ENCODE measurements around the gene SPACA6. TPM values are rescaled to one million over a fixed set of nuclear protein-coding genes. Genes with fewer than 3 reads are reported as not detected.

The SPACA6 gene
- total and polyA plus RNA-seq, 10 of the 15 experiments (the other 5 are each of a cell fraction or from before 2014, with no cell fraction given) = 0.31 to 6.5 (median 1.7) TPM

GRCh38 chr19:51689751-51690453 lies 3.2 kb upstream of the SPACA6 start:
- in situ Hi-C loops (cut with MboI) = no loop called here
- Histone ChIP-seq H3K27ac (ENCODE audit: control insufficient read depth, insufficient read depth) (no peak overlapping the region), H3K4me3 (no peak overlapping the region), H3K4me1 (ENCODE audit: control insufficient read depth, insufficient read depth, low read length) (no peaks in the 10 kb centered on the region), H3K9me3 (replicated peaks; ENCODE audit: control insufficient read depth, insufficient read depth, low read length) (no peaks in the 10 kb centered on the region; the same call in 2 of the 3 replicates), H3K27me3 (replicated peaks in 1 of 2; ENCODE audit: control insufficient read depth in 2 of 2, insufficient read depth in 2 of 2, low read length in 1 of 2) (peaks cover 3 to 9% of the 10 kb centered on the region in 2 experiments), H4K20me1 (ENCODE audit: control insufficient read depth, insufficient read depth) (no peaks in the 10 kb centered on the region), H3K4me2 (ENCODE audit: control insufficient read depth, insufficient read depth) (peak overlapping the region; percentile 1; the same call in 1 of the 2 replicates), H3K36me3 (ENCODE audit: control insufficient read depth in 2 of 2, insufficient read depth in 2 of 2, low read length in 1 of 2) (no peaks in the 10 kb centered on the region), H3K79me2 (ENCODE audit: control insufficient read depth, insufficient read depth, low read length) (no peaks in the 10 kb centered on the region), H3K9ac (ENCODE audit: control insufficient read depth, insufficient read depth, low read length) (no peak overlapping the region), H2AFZ (ENCODE audit: control insufficient read depth, low read depth, low read length) (no peak overlapping the region)
- ChIA-PET SMC1A (ENCODE audit: uncharacterized antibody, unreplicated experiment) (no interaction called here), CTCF (no interaction called here), POLR2A (no interaction called here), RAD21 (ENCODE audit: unreplicated experiment) (no interaction called here)
- no peak for FAIRE-seq
- intact Hi-C loops (cut with micrococcal nuclease; ENCODE audit: unreplicated experiment) = no loop called here
- ATAC-seq = no peak
- WGBS (ENCODE audit: insufficient coverage, insufficient replicate concordance, low lambda C conversion rate, missing lambda C conversion rate) = 2% methylated on average over 8 of the region's 21 CpGs
- no peak for DNase-seq (ENCODE audit: low read depth, low spot score)
- TF ChIP-seq IRF4 (IDR thresholded peaks at IDR 0.05; ENCODE audit: low read depth, low read length) (no peak), NR2C2 (IDR thresholded peaks at IDR 0.05; ENCODE audit: borderline replicate concordance, control insufficient read depth, insufficient read length, low read depth) (no peak), MYC (IDR thresholded peaks at IDR 0.05; ENCODE audit: insufficient read depth, insufficient read length, insufficient replicate concordance, low read length, severe bottlenecking) (no peak), GABPA (IDR thresholded peaks at IDR 0.05; ENCODE audit: low read depth) (no peak), BCLAF1 (IDR thresholded peaks at IDR 0.05) (no peak), FOXK2 (IDR thresholded peaks at IDR 0.05) (no peak)
- no TSS peak for BruUV-seq (replicated peaks)

All from GM12878 (cell line).